ENCODE measurements around the gene CRHR1.

DNA sequence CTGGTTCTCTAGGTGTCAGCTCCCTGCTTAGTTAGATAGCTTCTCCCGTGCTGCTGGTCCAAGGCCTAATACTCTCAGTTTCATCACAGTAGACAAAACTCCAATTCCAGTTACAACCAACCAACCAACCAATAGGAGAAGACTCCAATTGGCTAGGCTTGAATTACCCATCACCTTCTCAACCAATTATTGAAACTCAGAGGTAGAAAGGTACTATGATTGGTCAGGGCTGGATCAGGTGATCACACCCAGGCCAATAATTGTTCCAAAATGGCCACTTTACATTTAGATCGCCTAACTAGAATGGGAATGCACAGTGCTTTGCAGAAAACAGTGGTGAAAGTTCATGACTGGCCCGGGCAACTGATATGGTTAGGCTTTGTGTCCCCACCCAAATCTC is 49.5 kb upstream of the CRHR1 start:
- TF ChIP-seq, protein P1, sequence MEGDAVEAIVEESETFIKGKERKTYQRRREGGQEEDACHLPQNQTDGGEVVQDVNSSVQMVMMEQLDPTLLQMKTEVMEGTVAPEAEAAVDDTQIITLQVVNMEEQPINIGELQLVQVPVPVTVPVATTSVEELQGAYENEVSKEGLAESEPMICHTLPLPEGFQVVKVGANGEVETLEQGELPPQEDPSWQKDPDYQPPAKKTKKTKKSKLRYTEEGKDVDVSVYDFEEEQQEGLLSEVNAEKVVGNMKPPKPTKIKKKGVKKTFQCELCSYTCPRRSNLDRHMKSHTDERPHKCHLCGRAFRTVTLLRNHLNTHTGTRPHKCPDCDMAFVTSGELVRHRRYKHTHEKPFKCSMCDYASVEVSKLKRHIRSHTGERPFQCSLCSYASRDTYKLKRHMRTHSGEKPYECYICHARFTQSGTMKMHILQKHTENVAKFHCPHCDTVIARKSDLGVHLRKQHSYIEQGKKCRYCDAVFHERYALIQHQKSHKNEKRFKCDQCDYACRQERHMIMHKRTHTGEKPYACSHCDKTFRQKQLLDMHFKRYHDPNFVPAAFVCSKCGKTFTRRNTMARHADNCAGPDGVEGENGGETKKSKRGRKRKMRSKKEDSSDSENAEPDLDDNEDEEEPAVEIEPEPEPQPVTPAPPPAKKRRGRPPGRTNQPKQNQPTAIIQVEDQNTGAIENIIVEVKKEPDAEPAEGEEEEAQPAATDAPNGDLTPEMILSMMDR (IDR thresholded peaks at IDR 0.05; ENCODE audit: low read depth, low read length) = no peak
- TF ChIP-seq EZH2phosphoT487 (IDR thresholded peaks at IDR 0.05; ENCODE audit: low read depth) = no peak

Measured in OCI-LY3 (cell line).